Measurements from ENCODE around the gene MTHFR.

GRCh38 chr1:11780380-11781147 lies 25.2 kb downstream of the MTHFR start:
- TF ChIP-seq CTCF (IDR thresholded peaks at IDR 0.05; ENCODE audit: insufficient read depth, low read depth, low read length) (no peak), EZH2 (IDR thresholded peaks at IDR 0.05; ENCODE audit: insufficient read depth, low read length) (no peak)

Data from astrocyte (in vitro differentiated cells and primary cell).